ENCODE measurements around the gene MORN1.

Gene MORN1

DNA sequence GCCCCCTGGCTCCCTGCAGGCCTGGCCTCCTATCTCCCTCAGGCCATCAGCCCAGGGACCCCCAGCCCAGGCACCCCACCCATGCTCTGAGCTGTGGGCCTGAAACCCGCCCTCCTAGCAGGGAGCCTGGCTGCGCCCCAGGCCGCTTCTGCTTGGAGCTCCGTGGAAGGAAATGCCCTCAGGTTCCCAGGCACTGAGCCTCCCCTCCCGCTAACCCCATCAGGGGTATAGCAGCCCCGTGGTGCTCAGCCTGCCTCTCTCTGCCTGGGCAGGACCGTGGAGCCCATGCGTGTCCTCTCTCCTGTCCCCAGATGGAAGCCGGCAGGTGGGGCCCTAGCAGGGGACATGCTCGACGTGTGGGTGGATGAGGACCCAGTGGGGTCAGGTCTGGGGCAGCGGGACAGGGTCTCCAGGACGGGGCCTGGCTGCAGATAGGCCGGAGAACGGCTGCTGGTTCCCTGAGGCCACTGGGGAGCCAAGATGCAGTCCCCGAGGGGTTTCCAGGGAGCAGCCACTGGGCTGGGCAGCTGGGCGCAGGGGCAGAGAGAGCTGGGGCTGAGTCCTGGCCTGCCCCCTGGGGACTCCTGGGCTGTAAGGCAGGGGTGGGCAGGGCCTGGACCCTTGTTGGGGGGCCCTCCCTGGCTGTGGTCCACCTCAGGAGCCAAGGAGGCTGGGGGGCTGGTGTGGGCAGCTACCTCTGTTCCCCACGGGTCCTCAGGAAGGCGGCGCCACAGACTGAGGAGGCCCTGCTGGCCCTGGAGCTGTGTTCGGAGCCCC, 75.5 kb downstream of the MORN1 start:
- 87 to 88% methylated on average over 21 of the region's 21 CpGs for WGBS, 2 experiments
- H3K4me1 ChIP-seq (ENCODE audit: control insufficient read depth, insufficient read depth, low read length): peaks cover 60% of the 10 kb centered on the region

DNA sequence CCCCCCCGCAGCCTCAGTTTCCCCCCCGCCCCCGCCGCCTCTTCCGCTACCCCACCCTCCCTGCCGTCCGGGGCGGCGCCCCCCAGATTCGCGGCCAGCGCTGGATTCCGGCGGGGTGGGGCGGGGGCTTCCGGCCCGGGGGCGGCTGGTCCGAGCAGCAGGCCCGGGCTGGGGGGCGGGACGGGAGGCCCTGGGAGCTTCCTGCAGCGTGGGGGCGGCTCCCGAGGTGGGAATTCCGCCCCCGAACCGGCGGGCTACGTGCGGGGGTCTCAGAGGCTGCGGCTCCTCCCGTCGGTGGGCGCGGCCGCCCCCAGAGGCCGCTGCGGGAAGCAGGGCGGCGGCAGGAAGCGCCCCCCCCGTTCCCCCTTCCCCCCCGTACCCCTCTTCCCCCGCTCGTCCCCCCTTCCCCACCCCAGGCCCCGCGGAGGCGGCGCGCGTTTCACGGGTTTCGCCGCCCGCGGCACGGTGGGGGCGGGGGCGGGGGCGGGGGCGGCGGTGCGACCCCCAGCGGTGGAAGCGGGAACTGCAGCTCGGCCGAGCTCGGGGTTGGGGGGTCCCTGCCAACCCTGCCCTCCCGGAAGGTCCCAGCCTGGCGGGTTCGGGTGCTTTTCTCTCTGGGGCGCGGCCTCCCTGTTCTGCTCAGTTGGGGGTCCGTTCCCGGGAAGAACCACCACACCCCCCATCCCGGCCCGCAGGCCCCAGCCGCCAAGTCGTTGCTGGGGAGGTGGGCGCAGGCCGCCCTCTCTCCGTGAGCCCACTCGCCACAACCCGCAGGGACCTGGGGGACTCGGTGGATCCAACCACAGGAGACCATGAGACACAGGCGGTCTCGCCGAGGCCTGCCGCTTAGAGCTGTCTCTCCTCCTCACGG, 76.3 kb downstream of the MORN1 start:
- H3K27me3 ChIP-seq (ENCODE audit: control insufficient read depth, insufficient read depth, low read length, poor library complexity, severe bottlenecking): no peaks in the 10 kb centered on the region
- H3K36me3 ChIP-seq (ENCODE audit: control insufficient read depth, insufficient read depth, low read length): no peaks in the 10 kb centered on the region
- H3K4me3 ChIP-seq (ENCODE audit: insufficient read depth, low read depth, low read length): peak overlapping the region; percentile 40
- peaks cover 53% of the 10 kb centered on the region for H3K4me1 ChIP-seq (ENCODE audit: control insufficient read depth, insufficient read depth, low read length)
- no peaks in the 10 kb centered on the region for H3K9me3 ChIP-seq (ENCODE audit: control insufficient read depth, low read length)
- WGBS, 2 experiments: 16% methylated on average over 78 to 80 of the region's 91 CpGs
- peak overlapping the region; percentile 74 for H3K27ac ChIP-seq (ENCODE audit: insufficient read depth, low read depth, low read length, poor library complexity, severe bottlenecking)

More for the DNA sequence above, 75.5 kb downstream of the MORN1 start:
- H3K9me3 ChIP-seq (ENCODE audit: control insufficient read depth, low read length): no peaks in the 10 kb centered on the region
- H3K36me3 ChIP-seq (ENCODE audit: control insufficient read depth, insufficient read depth, low read length): no peaks in the 10 kb centered on the region
- peak overlapping the region; percentile 50 for H3K27ac ChIP-seq (ENCODE audit: insufficient read depth, low read depth, low read length, poor library complexity, severe bottlenecking)
- H3K27me3 ChIP-seq (ENCODE audit: control insufficient read depth, insufficient read depth, low read length, poor library complexity, severe bottlenecking): no peaks in the 10 kb centered on the region
- no peak overlapping the region for H3K4me3 ChIP-seq (ENCODE audit: insufficient read depth, low read depth, low read length)

DNA sequence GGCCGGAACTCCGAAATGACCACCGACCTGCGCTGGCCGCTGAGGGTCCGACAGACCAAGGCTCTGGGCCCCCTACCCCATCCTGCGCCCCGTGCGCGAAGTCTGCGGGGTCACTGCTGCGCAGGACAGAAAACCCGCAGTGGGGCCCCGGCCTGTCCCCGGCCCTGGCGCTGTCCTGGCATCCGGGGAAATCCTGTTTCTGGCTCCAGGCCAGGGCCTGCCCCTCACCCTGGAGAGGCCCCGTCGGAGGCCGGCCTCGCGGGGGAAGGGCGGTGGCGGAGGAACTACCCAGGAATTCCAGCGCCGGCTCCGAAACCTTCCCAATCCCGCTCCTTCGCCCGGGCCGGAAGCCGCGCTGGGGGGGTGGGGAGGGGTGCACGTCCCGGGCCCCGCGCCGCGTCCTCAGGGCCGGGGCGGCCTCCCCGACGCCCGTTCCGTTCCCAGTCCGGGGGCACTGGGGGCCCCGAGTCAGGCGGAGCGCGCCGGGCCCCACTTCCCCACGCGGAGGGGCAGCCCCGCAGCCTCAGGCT, 77.0 kb downstream of the MORN1 start:
- no peaks in the 10 kb centered on the region for H3K36me3 ChIP-seq (ENCODE audit: control insufficient read depth, insufficient read depth, low read length)
- peak overlapping the region; percentile 40 for H3K4me3 ChIP-seq (ENCODE audit: insufficient read depth, low read depth, low read length)
- WGBS, 2 experiments: 4% methylated on average over 54 of the region's 54 CpGs
- H3K9me3 ChIP-seq (ENCODE audit: control insufficient read depth, low read length): no peaks in the 10 kb centered on the region
- peaks cover 53% of the 10 kb centered on the region for H3K4me1 ChIP-seq (ENCODE audit: control insufficient read depth, insufficient read depth, low read length)
- peak overlapping the region; percentile 74 for H3K27ac ChIP-seq (ENCODE audit: insufficient read depth, low read depth, low read length, poor library complexity, severe bottlenecking)
- H3K27me3 ChIP-seq (ENCODE audit: control insufficient read depth, insufficient read depth, low read length, poor library complexity, severe bottlenecking): no peaks in the 10 kb centered on the region

DNA sequence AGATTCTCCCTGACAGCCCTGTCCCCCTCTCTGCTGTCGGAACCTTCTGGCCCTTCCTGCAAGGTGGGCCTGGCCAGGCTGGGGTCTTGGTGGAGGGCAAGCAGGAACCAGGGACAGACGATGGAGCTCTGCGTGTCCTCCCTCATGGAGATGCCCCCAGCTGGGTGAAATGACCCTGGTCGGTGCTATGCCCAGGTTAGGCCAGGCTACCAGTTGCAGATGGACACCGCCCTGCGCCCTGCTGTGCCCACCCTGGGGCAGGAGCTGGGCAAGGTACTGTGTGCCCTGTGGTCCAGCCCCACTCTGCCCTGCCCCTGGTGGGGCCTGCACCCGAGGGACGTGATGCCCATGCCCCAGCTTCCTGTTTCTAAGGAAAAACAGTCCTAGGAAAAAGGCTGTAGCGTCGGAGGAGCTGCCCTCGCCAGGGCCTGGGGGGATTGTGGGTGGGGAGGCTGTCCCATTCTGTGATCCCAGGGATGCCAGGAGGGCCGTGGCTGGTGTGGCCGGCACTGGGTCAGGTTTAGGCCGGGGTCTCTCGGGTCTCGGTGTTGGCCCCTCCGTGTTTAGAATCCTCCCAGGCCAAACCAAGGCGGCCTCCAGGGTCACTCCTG, 77.6 kb downstream of the MORN1 start:
- WGBS, 2 experiments: 58 to 61% methylated on average over 18 of the region's 18 CpGs
- H3K27me3 ChIP-seq (ENCODE audit: control insufficient read depth, insufficient read depth, low read length, poor library complexity, severe bottlenecking): no peaks in the 10 kb centered on the region
- H3K36me3 ChIP-seq (ENCODE audit: control insufficient read depth, insufficient read depth, low read length): peaks cover 3% of the 10 kb centered on the region
- H3K9me3 ChIP-seq (ENCODE audit: control insufficient read depth, low read length): no peaks in the 10 kb centered on the region
- H3K4me3 ChIP-seq (ENCODE audit: insufficient read depth, low read depth, low read length): peak overlapping the region; percentile 40
- H3K4me1 ChIP-seq (ENCODE audit: control insufficient read depth, insufficient read depth, low read length): peaks cover 53% of the 10 kb centered on the region
- H3K27ac ChIP-seq (ENCODE audit: insufficient read depth, low read depth, low read length, poor library complexity, severe bottlenecking): peak overlapping the region; percentile 74

DNA sequence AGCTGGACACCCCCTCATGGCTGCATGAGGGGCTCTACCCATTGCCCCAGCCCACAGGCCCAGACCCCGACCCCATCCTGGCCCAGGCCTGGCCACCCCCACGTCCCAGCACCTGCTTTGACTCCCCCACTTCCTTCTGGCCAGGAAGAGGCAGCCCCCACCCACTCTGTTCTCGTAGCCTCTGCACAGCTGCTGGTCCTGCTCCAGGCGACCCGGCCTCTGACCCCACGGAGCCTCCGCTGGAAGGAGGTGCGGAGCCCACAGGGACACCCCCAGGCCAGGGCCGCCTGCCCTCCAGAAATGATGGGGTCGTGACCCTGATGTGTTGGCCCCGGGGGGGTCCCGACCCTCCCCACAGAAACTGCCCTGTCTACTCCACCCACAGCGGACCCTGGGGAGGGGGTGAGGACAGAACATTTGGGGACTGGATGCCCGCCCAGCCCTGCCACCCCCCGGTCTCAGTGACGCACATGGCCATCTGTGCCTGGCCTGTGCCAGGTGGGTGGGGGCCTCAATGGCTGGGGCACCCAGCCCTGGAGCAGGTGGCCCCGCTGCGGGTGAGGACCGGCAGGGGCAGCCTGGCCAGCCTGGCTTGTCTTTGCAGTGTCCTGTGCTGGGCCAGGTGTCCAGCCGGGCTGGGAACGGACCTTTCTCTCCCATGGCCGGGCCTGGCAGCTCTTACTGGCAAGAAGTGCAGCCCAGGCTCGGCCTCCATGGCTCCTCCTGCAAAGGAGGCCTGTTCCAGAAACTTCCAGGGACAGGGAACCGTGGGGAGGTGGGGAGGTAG, 78.6 kb downstream of the MORN1 start:
- no peaks in the 10 kb centered on the region for H3K9me3 ChIP-seq (ENCODE audit: control insufficient read depth, low read length)
- peaks cover 14% of the 10 kb centered on the region for H3K36me3 ChIP-seq (ENCODE audit: control insufficient read depth, insufficient read depth, low read length)
- no peaks in the 10 kb centered on the region for H3K27me3 ChIP-seq (ENCODE audit: control insufficient read depth, insufficient read depth, low read length, poor library complexity, severe bottlenecking)
- 87 to 88% methylated on average over 24 of the region's 24 CpGs for WGBS, 2 experiments
- no peak overlapping the region for H3K4me3 ChIP-seq (ENCODE audit: insufficient read depth, low read depth, low read length)
- H3K4me1 ChIP-seq (ENCODE audit: control insufficient read depth, insufficient read depth, low read length): peaks cover 50% of the 10 kb centered on the region
- no peak overlapping the region for H3K27ac ChIP-seq (ENCODE audit: insufficient read depth, low read depth, low read length, poor library complexity, severe bottlenecking)

DNA sequence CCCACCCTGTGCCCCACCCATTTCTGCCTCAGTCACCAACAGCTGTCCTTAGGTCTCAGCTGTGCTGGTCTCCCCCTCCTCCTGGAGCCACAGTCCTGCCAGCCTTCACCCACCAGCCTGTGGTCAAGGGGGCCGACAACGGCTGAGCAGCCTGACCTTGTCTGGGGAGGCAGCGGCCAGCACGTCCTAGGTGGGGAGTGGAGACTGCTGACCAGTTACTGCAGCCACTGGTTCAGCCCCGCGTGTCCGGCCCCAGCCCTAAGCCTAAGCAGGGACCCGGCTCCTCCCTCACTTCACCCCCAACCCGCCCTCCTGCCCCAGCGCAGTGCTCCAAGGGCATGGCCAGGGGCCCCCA, 79.2 kb downstream of the MORN1 start:
- Histone ChIP-seq H3K36me3 (ENCODE audit: control insufficient read depth, insufficient read depth, low read length) (peaks cover 15% of the 10 kb centered on the region), H3K4me3 (ENCODE audit: insufficient read depth, low read depth, low read length) (no peak overlapping the region), H3K27ac (ENCODE audit: insufficient read depth, low read depth, low read length, poor library complexity, severe bottlenecking) (no peak overlapping the region), H3K27me3 (ENCODE audit: control insufficient read depth, insufficient read depth, low read length, poor library complexity, severe bottlenecking) (no peaks in the 10 kb centered on the region), H3K9me3 (ENCODE audit: control insufficient read depth, low read length) (no peaks in the 10 kb centered on the region), H3K4me1 (ENCODE audit: control insufficient read depth, insufficient read depth, low read length) (peaks cover 45% of the 10 kb centered on the region)
- WGBS, 2 experiments: 85 to 86% methylated on average over 10 of the region's 10 CpGs

DNA sequence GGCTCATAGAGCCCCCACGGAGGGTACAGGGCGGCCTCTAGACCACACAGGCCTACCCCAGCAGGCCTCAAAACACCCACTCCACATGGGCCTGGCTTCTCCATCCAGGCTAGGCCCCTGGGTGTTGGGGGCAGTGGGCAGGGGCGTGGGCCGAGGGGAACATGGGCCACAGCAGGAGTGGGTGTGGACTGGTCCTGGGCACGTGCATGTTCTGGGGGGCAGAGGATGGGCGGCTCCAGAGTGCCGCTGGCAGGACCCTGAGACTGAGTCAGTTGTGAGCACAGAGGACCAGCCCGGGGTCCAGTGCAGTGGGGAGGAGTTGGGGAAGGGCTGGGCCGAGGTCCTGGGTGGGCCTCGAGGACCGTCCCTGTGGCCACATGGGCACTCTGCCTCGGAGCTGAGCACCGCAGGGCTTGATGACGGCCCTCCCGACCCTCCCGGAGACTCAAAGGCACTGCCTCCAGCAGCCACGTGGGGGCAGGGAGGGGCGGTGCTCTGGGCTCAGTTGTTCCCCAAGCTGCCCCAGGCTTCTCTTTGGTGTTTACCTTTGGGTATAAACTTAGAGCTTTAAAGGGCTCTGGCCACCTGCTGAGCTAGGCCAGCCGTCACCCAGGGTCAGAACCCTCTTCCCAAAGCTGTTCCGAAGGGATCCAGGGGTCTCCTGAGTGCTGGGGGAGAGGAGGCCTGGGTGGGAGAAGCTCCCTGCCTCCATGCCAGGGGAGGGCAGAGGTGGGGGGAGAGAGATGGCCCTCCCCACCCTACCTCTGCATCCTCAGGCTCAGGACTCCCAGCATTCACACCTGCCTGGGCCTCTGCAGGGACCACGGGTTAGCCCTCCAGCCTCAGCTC, 79.9 kb downstream of the MORN1 start:
- no peaks in the 10 kb centered on the region for H3K27me3 ChIP-seq (ENCODE audit: control insufficient read depth, insufficient read depth, low read length, poor library complexity, severe bottlenecking)
- no peak overlapping the region for H3K27ac ChIP-seq (ENCODE audit: insufficient read depth, low read depth, low read length, poor library complexity, severe bottlenecking)
- no peaks in the 10 kb centered on the region for H3K9me3 ChIP-seq (ENCODE audit: control insufficient read depth, low read length)
- H3K4me3 ChIP-seq (ENCODE audit: insufficient read depth, low read depth, low read length): no peak overlapping the region
- WGBS, 2 experiments: 41 to 44% methylated on average over 21 of the region's 21 CpGs
- peaks cover 38% of the 10 kb centered on the region for H3K4me1 ChIP-seq (ENCODE audit: control insufficient read depth, insufficient read depth, low read length)
- peaks cover 15% of the 10 kb centered on the region for H3K36me3 ChIP-seq (ENCODE audit: control insufficient read depth, insufficient read depth, low read length)

DNA sequence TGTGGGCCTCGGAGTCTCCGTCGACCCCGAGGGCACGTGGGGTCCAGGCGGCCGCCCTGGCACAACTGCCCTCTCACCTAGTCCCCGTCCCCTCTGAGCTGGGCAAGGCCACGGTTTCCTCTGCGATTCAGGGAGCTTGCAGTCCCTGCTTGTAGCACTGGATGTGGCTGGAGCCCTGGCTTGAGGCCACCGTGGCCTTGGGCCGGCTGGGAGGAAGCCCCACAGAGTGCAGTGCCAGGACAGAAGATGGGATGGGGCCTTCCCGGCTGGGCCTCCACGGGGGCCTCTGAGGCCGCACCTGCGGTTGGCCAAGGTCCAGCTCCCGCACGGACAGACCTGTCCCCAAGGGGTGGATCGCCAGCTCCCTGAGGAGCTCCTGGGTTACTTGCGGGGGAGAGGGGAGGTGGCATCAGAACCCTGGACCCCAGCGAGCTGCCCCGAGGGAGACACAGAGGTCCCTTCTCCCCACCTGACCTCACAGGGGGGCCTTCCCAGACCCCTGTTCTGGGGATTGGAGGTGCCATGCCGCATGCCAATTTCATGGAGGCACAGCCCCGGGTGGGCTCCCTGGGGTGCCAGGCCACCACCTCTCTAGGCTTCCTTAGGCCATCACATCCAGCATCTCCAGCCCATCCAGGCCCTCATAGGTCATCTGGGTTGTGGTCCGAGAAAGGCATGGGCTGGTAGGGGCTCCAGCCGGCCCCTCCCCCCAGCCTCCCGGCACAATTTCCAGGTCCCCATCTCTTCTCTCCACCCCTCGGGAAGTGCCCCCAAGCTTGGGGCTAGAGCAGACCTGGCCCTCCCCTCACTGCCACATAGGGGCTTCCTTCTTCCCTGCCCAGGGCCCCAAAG, 80.8 kb downstream of the MORN1 start:
- H3K27ac ChIP-seq (ENCODE audit: insufficient read depth, low read depth, low read length, poor library complexity, severe bottlenecking): no peak overlapping the region
- H3K9me3 ChIP-seq (ENCODE audit: control insufficient read depth, low read length): no peaks in the 10 kb centered on the region
- H3K4me3 ChIP-seq (ENCODE audit: insufficient read depth, low read depth, low read length): no peak overlapping the region
- H3K27me3 ChIP-seq (ENCODE audit: control insufficient read depth, insufficient read depth, low read length, poor library complexity, severe bottlenecking): no peaks in the 10 kb centered on the region
- 94% methylated on average over 28 of the region's 28 CpGs for WGBS, 2 experiments
- H3K4me1 ChIP-seq (ENCODE audit: control insufficient read depth, insufficient read depth, low read length): peaks cover 34% of the 10 kb centered on the region
- H3K36me3 ChIP-seq (ENCODE audit: control insufficient read depth, insufficient read depth, low read length): peaks cover 15% of the 10 kb centered on the region
